HG02943 (cell line): Measurements from ENCODE around the gene PON2.
"Not testable (repeated sequence)": the region's sequence is repeated elsewhere in the genome, so short reads cannot be mapped to it uniquely, and the experiment has no call there.

ENCODE experiments used
- ATAC-seq: cut with Tn5 transposase; IDR thresholded peaks from one replicate; pipeline ENCODE4 v1.9.1; 2021; ENCODE audit warnings: mild to moderate bottlenecking, low read depth, moderate library complexity; ENCODE audit not compliant: unreplicated experiment

Gene PON2

GRCh38 chr7:95407751-95408150 lies 27.1 kb downstream of the PON2 start:
- no peak for ATAC-seq

- ATAC-seq = no peak
Observed at GRCh38 chr7:95405800-95406199, 29.0 kb downstream of the PON2 start.

- no peak for ATAC-seq
Observed at GRCh38 chr7:95405208-95405607, 29.6 kb downstream of the PON2 start.

- ATAC-seq = no peak
Observed at GRCh38 chr7:95404316-95404865, 30.4 kb downstream of the PON2 start.

- no peak for ATAC-seq
Observed at GRCh38 chr7:95398155-95398940, 36.5 kb downstream of the PON2 start.

GRCh38 chr7:95397381-95397780 lies 37.4 kb downstream of the PON2 start:
- ATAC-seq = no peak

GRCh38 chr7:95396136-95397032 lies 38.4 kb downstream of the PON2 start, which contains the start of gene PON3:
Gene PON3 (minus strand): TSS chr7:95396375. CDS start chr7:95396350, 25 bp downstream.
- ATAC-seq = no peak

GRCh38 chr7:95395755-95396135 lies 39.1 kb downstream of the PON2 start:
- no peak for ATAC-seq

- no peak for ATAC-seq
Observed at GRCh38 chr7:95394370-95394769, 40.5 kb downstream of the PON2 start.

GRCh38 chr7:95391761-95392160 lies 43.1 kb downstream of the PON2 start:
- ATAC-seq = no peak

GRCh38 chr7:95389516-95389915 lies 45.3 kb downstream of the PON2 start:
- no peak for ATAC-seq

GRCh38 chr7:95379457-95379856 lies 55.4 kb downstream of the PON2 start:
- ATAC-seq = not testable (repeated sequence)

GRCh38 chr7:95376632-95377400 lies 58.0 kb downstream of the PON2 start:
- no peak for ATAC-seq

GRCh38 chr7:95375591-95376257 lies 59.1 kb downstream of the PON2 start:
- ATAC-seq = no peak

- no peak for ATAC-seq
Observed at GRCh38 chr7:95373323-95373722, 61.5 kb downstream of the PON2 start.

- no peak for ATAC-seq
Observed at GRCh38 chr7:95368235-95368634, 66.6 kb downstream of the PON2 start.

- ATAC-seq = no peak
Observed at GRCh38 chr7:95367606-95368005, 67.2 kb downstream of the PON2 start.

GRCh38 chr7:95365151-95365550 lies 69.7 kb downstream of the PON2 start:
- ATAC-seq = no peak

GRCh38 chr7:95357623-95358022 lies 77.2 kb downstream of the PON2 start:
- ATAC-seq = no peak
